ENCODE measurements around the gene KRTAP12-1.

GRCh38 chr21:44714905-44715304, 32.9 kb upstream of the KRTAP12-1 start:
- TF ChIP-seq CTCF (conservative IDR thresholded peaks at IDR 0.05 in 1 of 2, IDR thresholded peaks at IDR 0.05 in 1 of 2; ENCODE audit: low read depth in 1 of 2, low read length in 2 of 2) = no peak
- no peak for TF ChIP-seq EZH2 (IDR thresholded peaks at IDR 0.05; ENCODE audit: low read length, missing control alignments)

All from fibroblast of lung (primary cell).